SK-N-SH treated with all-trans-retinoic acid at 6 μM for 48 hours (cell line): Measurements from ENCODE around the gene CIPC.

ENCODE experiments used
- ATAC-seq: fragments of 200-7000 bp; cut with Tn5 transposase; 3 replicates; pipeline ENCODE4 v1.9.1; 2020; ENCODE audit warnings: mild to moderate bottlenecking, moderate library complexity
- ARNTL ChIP-seq: fragments of 450-650 bp; formaldehyde crosslinking; IDR thresholded peaks from 2 replicates; pipeline ENCODE4 v1.5.0; 2020; ENCODE audit warnings: low read depth, mild to moderate bottlenecking, moderate library complexity, borderline replicate concordance
- BACH2 ChIP-seq: fragments of 250-450 bp; sonication (Bioruptor Pico); IDR thresholded peaks from 2 replicates; pipeline ENCODE4 v1.9.0; 2021; ENCODE audit warnings: mild to moderate bottlenecking, borderline replicate concordance
- CSDC2 ChIP-seq: fragments of 250-450 bp; sonication (Bioruptor Pico); IDR thresholded peaks from 2 replicates; pipeline ENCODE4 v1.5.0; 2020; ENCODE audit warnings: mild to moderate bottlenecking, moderate library complexity
- ESRRG ChIP-seq: fragments of 250-450 bp; sonication (Bioruptor Pico); IDR thresholded peaks from 2 replicates; pipeline ENCODE4 v1.6.1; 2021; ENCODE audit warnings: mild to moderate bottlenecking
- GLIS3 ChIP-seq: fragments of 250-450 bp; sonication (Bioruptor Pico); IDR thresholded peaks from 2 replicates; pipeline ENCODE4 v1.5.0; 2020; ENCODE audit warnings: mild to moderate bottlenecking, moderate library complexity
- ISL1 ChIP-seq: fragments of 250-450 bp; sonication (Bioruptor Pico); IDR thresholded peaks from 2 replicates; pipeline ENCODE4 v2.1.2; 2022; ENCODE audit warnings: mild to moderate bottlenecking, moderate library complexity
- OSR1 ChIP-seq: fragments of 250-450 bp; sonication (Bioruptor Pico); IDR thresholded peaks from 2 replicates; pipeline ENCODE4 v1.8.0; 2022; ENCODE audit warnings: moderate library complexity, mild to moderate bottlenecking, inconsistent platforms
- PPARA ChIP-seq: fragments of 250-450 bp; sonication (Bioruptor Pico); IDR thresholded peaks from 2 replicates; pipeline ENCODE4 v1.5.0; 2020; ENCODE audit warnings: mild to moderate bottlenecking, borderline replicate concordance
- RARB ChIP-seq: fragments of 250-450 bp; sonication (Bioruptor Pico); IDR thresholded peaks from 2 replicates; pipeline ENCODE4 v1.8.0; 2021; ENCODE audit warnings: mild to moderate bottlenecking, moderate library complexity
- SNAI2 ChIP-seq: fragments of 250-450 bp; sonication (Bioruptor Pico); IDR thresholded peaks from 2 replicates; pipeline ENCODE4 v1.5.0; 2020; ENCODE audit warnings: mild to moderate bottlenecking, moderate library complexity
- TCF4 ChIP-seq: fragments of 250-450 bp; sonication (Bioruptor Pico); IDR thresholded peaks from 2 replicates; pipeline ENCODE4 v1.8.0; 2021; ENCODE audit warnings: mild to moderate bottlenecking, moderate library complexity, borderline replicate concordance
- TOX ChIP-seq: fragments of 250-450 bp; sonication (Bioruptor Pico); IDR thresholded peaks from 2 replicates; pipeline ENCODE4 v1.8.0; 2021; ENCODE audit warnings: mild to moderate bottlenecking, moderate library complexity, borderline replicate concordance
- ZC3H10 ChIP-seq: fragments of 250-450 bp; sonication (Bioruptor Pico); IDR thresholded peaks from 2 replicates; pipeline ENCODE4 v1.5.1; 2021; ENCODE audit warnings: mild to moderate bottlenecking, moderate library complexity
- ZFP3 ChIP-seq: fragments of 250-450 bp; sonication (Bioruptor Pico); IDR thresholded peaks from 2 replicates; pipeline ENCODE4 v1.5.0; 2020; ENCODE audit warnings: mild to moderate bottlenecking, moderate library complexity
- ZFP30 ChIP-seq: fragments of 450-650 bp; formaldehyde crosslinking; IDR thresholded peaks from 2 replicates; pipeline ENCODE4 v1.5.0; 2022; ENCODE audit warnings: mild to moderate bottlenecking, moderate library complexity
- ZNF565 ChIP-seq: fragments of 450-650 bp; formaldehyde crosslinking; conservative IDR thresholded peaks from 2 replicates; pipeline ENCODE4 v1.5.0; 2020; ENCODE audit warnings: low read depth, mild to moderate bottlenecking, moderate library complexity
- ZNF8 ChIP-seq: fragments of 450-650 bp; formaldehyde crosslinking; IDR thresholded peaks from 2 replicates; pipeline ENCODE4 v1.5.0; 2020; ENCODE audit warnings: mild to moderate bottlenecking, moderate library complexity
- TF ChIP-seq, protein P1 (sequence below): fragments of 250-450 bp; sonication (Bioruptor Pico); IDR thresholded peaks from 2 replicates; pipeline ENCODE4 v1.5.1; 2020; ENCODE audit warnings: low read depth, mild to moderate bottlenecking, moderate library complexity
- TF ChIP-seq, protein P2 (sequence below): fragments of 250-450 bp; sonication (Bioruptor Pico); IDR thresholded peaks from 2 replicates; pipeline ENCODE4 v1.5.0; 2020; ENCODE audit warnings: mild to moderate bottlenecking, moderate library complexity
- TF ChIP-seq, protein P3 (sequence below): fragments of 250-450 bp; sonication (Bioruptor Pico); IDR thresholded peaks from 2 replicates; pipeline ENCODE4 v1.5.1; 2021; ENCODE audit warnings: mild to moderate bottlenecking, moderate library complexity
- TF ChIP-seq, protein P4 (sequence below): fragments of 250-450 bp; sonication (Bioruptor Pico); IDR thresholded peaks from 2 replicates; pipeline ENCODE4 v1.8.0; 2021; ENCODE audit warnings: low read depth, mild to moderate bottlenecking, moderate library complexity, borderline replicate concordance

CIPC gene

DNA sequence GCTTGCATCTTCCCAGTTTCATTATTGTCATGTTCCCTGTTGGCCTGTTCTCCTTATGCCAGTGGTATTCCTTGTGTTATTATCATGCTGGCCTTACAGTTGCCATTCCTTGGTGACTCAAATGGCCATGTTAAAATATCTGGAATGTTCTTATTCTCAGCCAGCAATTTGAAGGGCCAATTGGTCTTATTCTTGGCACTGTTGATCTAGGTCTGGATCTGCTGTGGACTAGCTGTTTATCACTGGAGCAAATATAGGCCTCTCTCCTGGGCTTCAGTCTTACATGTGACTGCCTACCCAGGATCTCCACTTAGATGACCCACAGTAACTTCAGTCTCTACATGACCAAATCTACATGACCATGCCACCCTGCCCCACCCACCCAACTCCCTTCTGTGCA, 5.4 kb downstream of the CIPC start:
- no peak for ATAC-seq
- no peak for TF ChIP-seq ZNF565
- TF ChIP-seq ARNTL (CRISPR knock-in tag) = no peak
- TF ChIP-seq, all 23 proteins: peak for 0

DNA sequence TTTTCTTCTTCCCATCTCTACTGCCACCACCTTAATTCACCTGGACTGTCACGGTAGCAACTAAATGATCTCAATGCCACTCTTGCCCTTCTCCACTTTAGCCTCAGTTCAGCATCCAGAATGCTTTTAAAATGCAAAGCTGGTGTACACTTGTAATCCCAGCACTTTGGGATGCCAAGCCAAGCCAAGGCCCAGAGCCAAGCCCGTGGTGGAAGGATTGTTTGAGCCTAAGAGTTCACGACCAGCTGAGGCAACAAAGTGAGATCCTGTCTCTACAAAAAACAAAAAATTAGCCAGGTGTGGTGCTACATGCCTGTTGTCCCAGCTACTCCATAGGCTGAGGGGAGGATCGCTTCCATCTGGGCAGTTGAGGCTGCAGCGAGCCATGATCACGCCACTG, 5.9 kb downstream of the CIPC start:
- ATAC-seq = no peak
- TF ChIP-seq ZFP3 (CRISPR knock-in tag) (no peak), ZNF8 (CRISPR knock-in tag) (no peak), GLIS3 (CRISPR knock-in tag) (no peak), PPARA (CRISPR knock-in tag) (no peak), ISL1 (CRISPR knock-in tag) (no peak), SNAI2 (no peak), ESRRG (CRISPR knock-in tag) (no peak), TOX (CRISPR knock-in tag) (no peak), ZNF565 (no peak), ZFP30 (CRISPR knock-in tag) (no peak), TCF4 (CRISPR knock-in tag) (no peak), RARB (CRISPR knock-in tag) (no peak), ZC3H10 (CRISPR knock-in tag) (no peak), OSR1 (CRISPR knock-in tag) (no peak), CSDC2 (no peak)
- TF ChIP-seq, protein P1, sequence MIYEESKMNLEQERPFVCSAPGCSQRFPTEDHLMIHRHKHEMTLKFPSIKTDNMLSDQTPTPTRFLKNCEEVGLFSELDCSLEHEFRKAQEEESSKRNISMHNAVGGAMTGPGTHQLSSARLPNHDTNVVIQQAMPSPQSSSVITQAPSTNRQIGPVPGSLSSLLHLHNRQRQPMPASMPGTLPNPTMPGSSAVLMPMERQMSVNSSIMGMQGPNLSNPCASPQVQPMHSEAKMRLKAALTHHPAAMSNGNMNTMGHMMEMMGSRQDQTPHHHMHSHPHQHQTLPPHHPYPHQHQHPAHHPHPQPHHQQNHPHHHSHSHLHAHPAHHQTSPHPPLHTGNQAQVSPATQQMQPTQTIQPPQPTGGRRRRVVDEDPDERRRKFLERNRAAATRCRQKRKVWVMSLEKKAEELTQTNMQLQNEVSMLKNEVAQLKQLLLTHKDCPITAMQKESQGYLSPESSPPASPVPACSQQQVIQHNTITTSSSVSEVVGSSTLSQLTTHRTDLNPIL = no peak
- TF ChIP-seq, protein P2, sequence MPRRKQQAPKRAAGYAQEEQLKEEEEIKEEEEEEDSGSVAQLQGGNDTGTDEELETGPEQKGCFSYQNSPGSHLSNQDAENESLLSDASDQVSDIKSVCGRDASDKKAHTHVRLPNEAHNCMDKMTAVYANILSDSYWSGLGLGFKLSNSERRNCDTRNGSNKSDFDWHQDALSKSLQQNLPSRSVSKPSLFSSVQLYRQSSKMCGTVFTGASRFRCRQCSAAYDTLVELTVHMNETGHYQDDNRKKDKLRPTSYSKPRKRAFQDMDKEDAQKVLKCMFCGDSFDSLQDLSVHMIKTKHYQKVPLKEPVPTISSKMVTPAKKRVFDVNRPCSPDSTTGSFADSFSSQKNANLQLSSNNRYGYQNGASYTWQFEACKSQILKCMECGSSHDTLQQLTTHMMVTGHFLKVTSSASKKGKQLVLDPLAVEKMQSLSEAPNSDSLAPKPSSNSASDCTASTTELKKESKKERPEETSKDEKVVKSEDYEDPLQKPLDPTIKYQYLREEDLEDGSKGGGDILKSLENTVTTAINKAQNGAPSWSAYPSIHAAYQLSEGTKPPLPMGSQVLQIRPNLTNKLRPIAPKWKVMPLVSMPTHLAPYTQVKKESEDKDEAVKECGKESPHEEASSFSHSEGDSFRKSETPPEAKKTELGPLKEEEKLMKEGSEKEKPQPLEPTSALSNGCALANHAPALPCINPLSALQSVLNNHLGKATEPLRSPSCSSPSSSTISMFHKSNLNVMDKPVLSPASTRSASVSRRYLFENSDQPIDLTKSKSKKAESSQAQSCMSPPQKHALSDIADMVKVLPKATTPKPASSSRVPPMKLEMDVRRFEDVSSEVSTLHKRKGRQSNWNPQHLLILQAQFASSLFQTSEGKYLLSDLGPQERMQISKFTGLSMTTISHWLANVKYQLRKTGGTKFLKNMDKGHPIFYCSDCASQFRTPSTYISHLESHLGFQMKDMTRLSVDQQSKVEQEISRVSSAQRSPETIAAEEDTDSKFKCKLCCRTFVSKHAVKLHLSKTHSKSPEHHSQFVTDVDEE (CRISPR knock-in tag) = no peak

DNA sequence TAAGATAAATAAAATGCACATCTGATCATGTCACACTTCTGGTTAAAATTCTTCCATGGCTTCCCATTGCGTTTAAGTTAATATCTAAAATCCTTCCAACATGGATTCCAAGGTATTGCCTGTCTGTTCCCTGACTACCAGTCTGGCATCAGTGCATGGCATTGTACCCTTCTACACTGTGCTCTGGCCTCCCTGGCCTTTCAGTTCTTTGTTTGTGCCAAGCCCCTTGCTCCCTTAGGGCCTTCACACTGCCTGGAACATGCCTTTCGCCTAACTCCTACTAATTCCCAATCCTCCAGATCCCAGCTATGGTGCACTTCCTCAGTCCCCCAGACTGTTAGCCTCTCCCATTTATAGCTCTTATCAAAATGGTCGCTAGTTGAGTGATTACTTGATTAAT, 6.3 kb downstream of the CIPC start:
- TF ChIP-seq, protein P3, sequence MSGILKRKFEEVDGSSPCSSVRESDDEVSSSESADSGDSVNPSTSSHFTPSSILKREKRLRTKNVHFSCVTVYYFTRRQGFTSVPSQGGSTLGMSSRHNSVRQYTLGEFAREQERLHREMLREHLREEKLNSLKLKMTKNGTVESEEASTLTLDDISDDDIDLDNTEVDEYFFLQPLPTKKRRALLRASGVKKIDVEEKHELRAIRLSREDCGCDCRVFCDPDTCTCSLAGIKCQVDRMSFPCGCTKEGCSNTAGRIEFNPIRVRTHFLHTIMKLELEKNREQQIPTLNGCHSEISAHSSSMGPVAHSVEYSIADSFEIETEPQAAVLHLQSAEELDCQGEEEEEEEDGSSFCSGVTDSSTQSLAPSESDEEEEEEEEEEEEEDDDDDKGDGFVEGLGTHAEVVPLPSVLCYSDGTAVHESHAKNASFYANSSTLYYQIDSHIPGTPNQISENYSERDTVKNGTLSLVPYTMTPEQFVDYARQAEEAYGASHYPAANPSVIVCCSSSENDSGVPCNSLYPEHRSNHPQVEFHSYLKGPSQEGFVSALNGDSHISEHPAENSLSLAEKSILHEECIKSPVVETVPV (CRISPR knock-in tag) = no peak
- TF ChIP-seq ZFP3 (CRISPR knock-in tag) (no peak), RARB (CRISPR knock-in tag) (no peak), ESRRG (CRISPR knock-in tag) (no peak), CSDC2 (no peak)
- no peak for ATAC-seq

DNA sequence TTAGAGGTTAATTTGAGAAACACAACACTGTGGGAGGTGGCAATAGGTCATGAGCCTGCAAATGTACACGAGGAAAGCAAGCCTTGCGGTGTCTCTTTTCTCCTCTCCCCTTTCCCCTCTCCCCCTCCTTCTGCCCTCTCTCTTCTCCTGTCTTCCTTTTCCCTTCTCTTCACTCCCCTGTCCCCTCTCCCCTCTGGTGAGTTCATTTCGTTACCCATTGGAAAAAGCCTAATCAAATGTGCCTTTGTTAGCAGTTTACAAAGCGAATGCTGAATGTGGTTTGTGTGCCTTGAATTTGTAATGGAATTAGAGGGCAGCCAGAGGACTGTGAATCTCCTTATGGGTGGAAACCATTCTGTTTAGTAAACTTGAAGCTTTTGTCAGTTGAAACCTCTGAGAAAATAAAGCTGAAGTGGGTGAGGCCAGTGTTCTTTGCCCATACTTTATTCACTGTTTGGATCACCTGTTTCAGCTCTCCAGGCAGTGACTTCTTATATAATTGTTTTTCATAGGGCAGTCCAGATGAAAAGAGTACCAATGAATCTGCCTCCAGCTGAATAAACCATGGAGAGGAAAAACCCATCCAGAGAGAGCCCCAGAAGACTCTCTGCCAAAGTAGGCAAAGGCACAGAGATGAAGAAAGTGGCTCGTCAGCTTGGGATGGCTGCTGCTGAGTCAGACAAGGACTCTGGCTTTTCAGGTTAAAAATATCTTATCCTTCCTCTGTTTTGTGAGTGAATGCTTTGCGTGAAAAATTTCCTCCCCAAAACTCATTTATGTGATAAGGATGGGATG, 7.3 kb downstream of the CIPC start:
- no peak for ATAC-seq
- TF ChIP-seq RARB (CRISPR knock-in tag) (no peak), BACH2 (no peak), ZC3H10 (CRISPR knock-in tag) (no peak), ISL1 (CRISPR knock-in tag) (no peak), ZNF565 (no peak)
- TF ChIP-seq, protein P2 (CRISPR knock-in tag) = no peak
- TF ChIP-seq, protein P4, sequence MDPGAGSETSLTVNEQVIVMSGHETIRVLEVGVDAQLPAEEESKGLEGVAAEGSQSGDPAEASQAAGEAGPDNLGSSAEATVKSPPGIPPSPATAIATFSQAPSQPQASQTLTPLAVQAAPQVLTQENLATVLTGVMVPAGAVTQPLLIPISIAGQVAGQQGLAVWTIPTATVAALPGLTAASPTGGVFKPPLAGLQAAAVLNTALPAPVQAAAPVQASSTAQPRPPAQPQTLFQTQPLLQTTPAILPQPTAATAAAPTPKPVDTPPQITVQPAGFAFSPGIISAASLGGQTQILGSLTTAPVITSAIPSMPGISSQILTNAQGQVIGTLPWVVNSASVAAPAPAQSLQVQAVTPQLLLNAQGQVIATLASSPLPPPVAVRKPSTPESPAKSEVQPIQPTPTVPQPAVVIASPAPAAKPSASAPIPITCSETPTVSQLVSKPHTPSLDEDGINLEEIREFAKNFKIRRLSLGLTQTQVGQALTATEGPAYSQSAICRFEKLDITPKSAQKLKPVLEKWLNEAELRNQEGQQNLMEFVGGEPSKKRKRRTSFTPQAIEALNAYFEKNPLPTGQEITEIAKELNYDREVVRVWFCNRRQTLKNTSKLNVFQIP (CRISPR knock-in tag) = no peak
